HFFc6 (cell line): ENCODE measurements around the gene NTM. TPM values are rescaled to one million over a fixed set of nuclear protein-coding genes. Genes with fewer than 3 reads are reported as not detected.

Source experiments
- DNase-seq: peaks from one replicate; pipeline ENCODE4 v3.0.0-alpha.2; 2018
- H3K27ac Mint-ChIP-seq: 2 replicates; pipeline ENCODE4 v1.8.0; 2020; ENCODE audit warnings: mild to moderate bottlenecking, mixed read lengths
- H3K27me3 Mint-ChIP-seq: 2 replicates; pipeline ENCODE4 v1.8.0; 2021; ENCODE audit warnings: mild to moderate bottlenecking, moderate library complexity, mixed read lengths; ENCODE audit not compliant: insufficient read depth
- H3K36me3 Mint-ChIP-seq: 2 replicates; pipeline ENCODE4 v1.8.0; 2021; ENCODE audit warnings: low read depth, mixed read lengths
- H3K4me1 Mint-ChIP-seq: 2 replicates; pipeline ENCODE4 v1.8.0; 2020; ENCODE audit warnings: low read depth, mixed read lengths
- H3K4me3 Mint-ChIP-seq: 2 replicates; pipeline ENCODE4 v1.8.0; 2020; ENCODE audit warnings: mild to moderate bottlenecking, moderate library complexity, mixed read lengths
- H3K9me3 Mint-ChIP-seq: 2 replicates; pipeline ENCODE4 v1.8.0; 2020; ENCODE audit warnings: mild to moderate bottlenecking, mixed read lengths
- CTCF ChIP-seq: fragments of 200-600 bp; sonication (generic); IDR thresholded peaks from 2 replicates; pipeline ENCODE4 v1.5.0; 2021; ENCODE audit warnings: antibody characterized with exemption, mild to moderate bottlenecking
- total RNA-seq, 6 experiments: library from RNA; stranded (reverse); fragmentation: NEBNext Ultra II Directional; extraction: Animal tissue kit (Norgen Biotek cat#: 25700); gene quantifications; 2 replicates in 1 of 6; 3 replicates in 5 of 6; pipeline ENCODE4 v1.2.3, GENCODE V29; 2021

NTM gene
- total RNA-seq, 6 experiments from 2014 or later: 18.3 to 23.6 (median 21.7) TPM

GRCh38 chr11:132052904-132053303 is 682.5 kb downstream of the NTM start:
- Mint-ChIP-seq H3K27me3 (no peaks in the 10 kb centered on the region; the same call in 1 of the 2 replicates), H3K27ac (no peak overlapping the region; the same call in 1 of the 2 replicates), H3K36me3 (no peaks in the 10 kb centered on the region; the same call in 1 of the 2 replicates), H3K4me3 (no peak overlapping the region), H3K9me3 (no peaks in the 10 kb centered on the region), H3K4me1 (peaks cover 44% of the 10 kb centered on the region)
- DNase-seq: peak; percentile 50
- TF ChIP-seq CTCF: no peak

- H3K27ac Mint-ChIP-seq: no peak overlapping the region
- H3K4me1 Mint-ChIP-seq: peaks cover 42% of the 10 kb centered on the region
- H3K9me3 Mint-ChIP-seq: no peaks in the 10 kb centered on the region
- peak; percentile 89 for DNase-seq
- H3K36me3 Mint-ChIP-seq: no peaks in the 10 kb centered on the region
- no peaks in the 10 kb centered on the region; the same call in 1 of the 2 replicates for H3K27me3 Mint-ChIP-seq
- no peak for TF ChIP-seq CTCF
- H3K4me3 Mint-ChIP-seq: peak overlapping the region; percentile 6; the same call in 1 of the 2 replicates
These were observed 684.4 kb downstream of the NTM start for GRCh38 chr11:132054822-132055221.

- TF ChIP-seq CTCF: no peak
- Mint-ChIP-seq H3K27ac (no peak overlapping the region), H3K27me3 (no peaks in the 10 kb centered on the region; the same call in 1 of the 2 replicates)
These were observed 684.9 kb downstream of the NTM start for GRCh38 chr11:132055296-132055695.

GRCh38 chr11:132056689-132057088 is 686.3 kb downstream of the NTM start:
- Mint-ChIP-seq H3K4me3 (no peak overlapping the region), H3K27me3 (no peaks in the 10 kb centered on the region; the same call in 1 of the 2 replicates), H3K27ac (no peak overlapping the region), H3K9me3 (no peaks in the 10 kb centered on the region), H3K4me1 (peaks cover 42% of the 10 kb centered on the region), H3K36me3 (no peaks in the 10 kb centered on the region)
- no peak for DNase-seq
- TF ChIP-seq CTCF: no peak

More at GRCh38 chr11:132055296-132055695, 684.9 kb downstream of the NTM start:
- no peak for DNase-seq
- no peaks in the 10 kb centered on the region for H3K9me3 Mint-ChIP-seq
- H3K4me3 Mint-ChIP-seq: no peak overlapping the region
- H3K36me3 Mint-ChIP-seq: no peaks in the 10 kb centered on the region
- H3K4me1 Mint-ChIP-seq: peaks cover 42% of the 10 kb centered on the region

- DNase-seq: no peak
- Mint-ChIP-seq H3K9me3 (no peaks in the 10 kb centered on the region), H3K27me3 (no peaks in the 10 kb centered on the region; the same call in 1 of the 2 replicates), H3K27ac (no peak overlapping the region), H3K36me3 (no peaks in the 10 kb centered on the region), H3K4me1 (peaks cover 42% of the 10 kb centered on the region), H3K4me3 (no peak overlapping the region)
- TF ChIP-seq CTCF: no peak
These were observed 686.9 kb downstream of the NTM start for GRCh38 chr11:132057266-132057665.
